GM12891 (cell line): Measurements from ENCODE around the gene STARD13.

Experiments
- POLR2A ChIP-seq: IDR thresholded peaks from 2 replicates; pipeline ENCODE4 v1.6.1; 2011; ENCODE audit warnings: low read depth, low read length, control low read depth
- POLR2AphosphoS5 ChIP-seq: IDR thresholded peaks from 2 replicates; pipeline ENCODE4 v1.6.1; 2011; ENCODE audit warnings: low read depth, low read length, control low read depth
- POU2F2 ChIP-seq: IDR thresholded peaks from 2 replicates; pipeline ENCODE4 v1.6.1; 2011; ENCODE audit warnings: low read depth, mild to moderate bottlenecking, control low read depth, low read length, moderate library complexity
- SPI1 ChIP-seq: IDR thresholded peaks from 2 replicates; pipeline ENCODE4 v1.6.1; 2011; ENCODE audit warnings: low read depth, low read length, control low read depth
- TAF1 ChIP-seq: IDR thresholded peaks from 2 replicates; pipeline ENCODE4 v1.6.1; 2011; ENCODE audit warnings: low read depth, low read length, control low read depth

GRCh38 chr13:33081666-33082065 lies 203.9 kb downstream of the STARD13 start:
- TF ChIP-seq POLR2AphosphoS5 = no peak
- no peak for TF ChIP-seq SPI1
- no peak for TF ChIP-seq POLR2A
- TF ChIP-seq POU2F2 = no peak
- TF ChIP-seq TAF1 = no peak
